NT2/D1 (cell line): ENCODE results near the gene KHDC1L.
"Not testable (repeated sequence)": the region's sequence is repeated elsewhere in the genome, so short reads cannot be mapped to it uniquely, and the experiment has no call there.

Experiments
- DNase-seq: peaks from one replicate; pipeline ENCODE4 v3.0.0-alpha.2; 2011; ENCODE audit warnings: low read depth, low spot score
- H3K27me3 ChIP-seq: 2 replicates; pipeline ENCODE4 v1.6.0; 2011; ENCODE audit warnings: mild to moderate bottlenecking; ENCODE audit not compliant: insufficient read length, insufficient read depth
- H3K36me3 ChIP-seq: 2 replicates; pipeline ENCODE4 v1.6.1; 2011; ENCODE audit warnings: mild to moderate bottlenecking, low read length, mixed read lengths; ENCODE audit not compliant: insufficient read depth, insufficient read length
- H3K4me1 ChIP-seq: 2 replicates; pipeline ENCODE4 v1.5.1; 2011; ENCODE audit not compliant: insufficient read depth, insufficient read length
- H3K4me3 ChIP-seq: 2 replicates; pipeline ENCODE4 v1.5.1; 2011; ENCODE audit warnings: low read depth; ENCODE audit not compliant: insufficient read length
- H3K9ac ChIP-seq: 2 replicates; pipeline ENCODE4 v1.6.0; 2011; ENCODE audit warnings: low read depth; ENCODE audit not compliant: insufficient read length
- H3K9me3 ChIP-seq: 2 replicates; pipeline ENCODE4 v1.5.1; 2011; ENCODE audit warnings: mild to moderate bottlenecking, low read length; ENCODE audit not compliant: insufficient read depth
- SUZ12 ChIP-seq: IDR thresholded peaks from 2 replicates; pipeline ENCODE4 v1.6.1; 2011; ENCODE audit not compliant: insufficient read length, insufficient read depth; ENCODE audit errors: extremely low read depth
- YY1 ChIP-seq: IDR thresholded peaks from 2 replicates; pipeline ENCODE4 v1.6.1; 2011; ENCODE audit not compliant: insufficient read length, insufficient read depth
- ZNF274 ChIP-seq: IDR thresholded peaks from 2 replicates; pipeline ENCODE4 v1.6.1; 2011; ENCODE audit warnings: mild to moderate bottlenecking, low read depth, low read length

Gene KHDC1L

GRCh38 chr6:73200735-73201134 lies 24.6 kb downstream of the KHDC1L start:
- no peak for DNase-seq
- TF ChIP-seq YY1 (no peak), ZNF274 (no peak), SUZ12 (no peak)
- Histone ChIP-seq H3K9ac (no peak overlapping the region), H3K4me1 (peaks cover 3% of the 10 kb centered on the region), H3K9me3 (no peaks in the 10 kb centered on the region), H3K27me3 (no peaks in the 10 kb centered on the region), H3K4me3 (no peak overlapping the region), H3K36me3 (no peaks in the 10 kb centered on the region)

DNA sequence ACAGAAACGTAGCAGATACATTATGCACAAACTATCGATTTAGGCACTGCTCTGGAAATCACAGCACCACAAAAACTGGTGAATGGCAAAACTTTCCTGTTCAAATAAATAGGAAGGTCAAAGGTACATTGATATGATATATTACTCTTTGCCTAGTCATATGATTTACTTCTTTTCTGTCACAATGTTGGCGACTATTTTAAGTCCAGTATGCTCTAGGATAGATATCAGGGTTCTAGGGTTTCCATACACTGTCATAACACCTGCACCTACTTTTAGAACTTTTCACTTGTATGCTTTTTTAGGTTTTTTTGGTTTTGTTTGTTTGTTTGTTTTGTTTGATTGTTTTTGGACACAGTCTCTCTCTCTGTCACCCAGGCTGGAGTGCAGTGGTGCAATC lies 25.0 kb downstream of the KHDC1L start:
- no peak for DNase-seq
- no peak overlapping the region for H3K9ac ChIP-seq
- H3K36me3 ChIP-seq = no peaks in the 10 kb centered on the region
- no peak for TF ChIP-seq YY1
- TF ChIP-seq SUZ12 = no peak
- no peak for TF ChIP-seq ZNF274
- H3K4me1 ChIP-seq = peaks cover 3% of the 10 kb centered on the region
- H3K27me3 ChIP-seq = no peaks in the 10 kb centered on the region
- H3K9me3 ChIP-seq = no peaks in the 10 kb centered on the region
- H3K4me3 ChIP-seq = no peak overlapping the region

GRCh38 chr6:73194744-73195143 lies 30.6 kb downstream of the KHDC1L start:
- no peak for DNase-seq
- Histone ChIP-seq H3K27me3 (no peaks in the 10 kb centered on the region), H3K9ac (no peak overlapping the region), H3K36me3 (no peaks in the 10 kb centered on the region), H3K4me3 (no peak overlapping the region), H3K9me3 (no peaks in the 10 kb centered on the region), H3K4me1 (no peaks in the 10 kb centered on the region)
- TF ChIP-seq ZNF274 (no peak), SUZ12 (no peak), YY1 (no peak)

DNA sequence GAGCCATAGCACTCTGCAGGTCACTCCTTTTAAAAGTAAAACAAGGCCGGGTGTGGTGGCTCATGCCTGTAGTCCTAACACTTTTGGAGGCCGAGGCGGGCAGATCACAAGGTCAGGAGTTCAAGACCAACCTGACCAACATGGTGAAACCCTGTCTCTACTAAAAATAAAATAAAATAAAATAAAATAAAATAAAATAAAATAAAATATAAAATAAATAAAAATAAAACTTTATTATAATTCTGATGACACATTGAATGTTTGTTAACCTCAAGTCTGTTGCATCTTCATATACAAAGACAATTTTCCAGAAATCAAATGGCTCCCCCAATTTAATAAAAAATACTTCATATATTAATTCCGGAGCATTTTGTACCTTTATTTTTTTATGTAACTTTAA lies 32.0 kb downstream of the KHDC1L start:
- H3K4me3 ChIP-seq, H3K36me3 ChIP-seq: not testable (repeated sequence)

DNA sequence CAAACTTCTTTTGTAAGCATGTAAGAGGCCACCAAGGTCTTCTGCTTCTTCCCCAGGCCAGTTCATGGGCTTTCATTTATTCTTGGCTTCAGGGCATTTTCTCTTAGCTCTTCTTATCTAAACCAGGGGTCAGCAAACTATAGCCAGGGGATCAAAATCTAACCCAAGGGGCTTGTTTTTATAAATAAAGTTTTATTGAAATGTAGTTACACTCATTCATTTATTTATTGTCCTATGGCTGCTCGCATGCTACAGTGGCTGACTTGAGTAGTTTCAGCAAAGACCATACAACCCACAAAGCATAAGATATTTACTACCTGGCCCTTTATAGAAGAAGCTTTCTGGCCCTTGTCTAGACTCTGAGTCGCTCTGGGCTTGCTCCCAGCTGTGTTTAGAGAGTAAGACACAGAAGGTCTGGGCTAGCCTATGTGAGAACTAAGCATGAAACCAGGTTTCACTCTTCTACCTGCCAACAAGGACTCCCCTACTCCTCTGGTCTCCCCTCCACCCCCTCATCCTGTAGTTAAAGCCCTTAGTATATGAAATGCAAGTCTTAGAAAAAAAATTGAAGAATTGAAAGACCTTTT lies 43.2 kb downstream of the KHDC1L start:
- H3K4me3 ChIP-seq = no peak overlapping the region
- no peaks in the 10 kb centered on the region for H3K9me3 ChIP-seq
- TF ChIP-seq SUZ12 = no peak
- TF ChIP-seq YY1 = no peak
- no peak for TF ChIP-seq ZNF274
- no peak overlapping the region for H3K9ac ChIP-seq
- H3K27me3 ChIP-seq = no peaks in the 10 kb centered on the region
- no peak for DNase-seq
- no peaks in the 10 kb centered on the region for H3K36me3 ChIP-seq
- no peaks in the 10 kb centered on the region for H3K4me1 ChIP-seq

More for the DNA sequence above, 32.0 kb downstream of the KHDC1L start:
- not testable (repeated sequence) for H3K4me1 ChIP-seq, H3K9ac ChIP-seq, DNase-seq, H3K9me3 ChIP-seq, H3K27me3 ChIP-seq

GRCh38 chr6:73180763-73181619 lies 44.3 kb downstream of the KHDC1L start:
- no peak overlapping the region for H3K9ac ChIP-seq
- TF ChIP-seq YY1 (no peak), ZNF274 (no peak), SUZ12 (no peak)
- no peak overlapping the region for H3K4me3 ChIP-seq
- no peaks in the 10 kb centered on the region for H3K27me3 ChIP-seq
- no peaks in the 10 kb centered on the region for H3K4me1 ChIP-seq
- no peak for DNase-seq
- no peaks in the 10 kb centered on the region for H3K9me3 ChIP-seq
- no peaks in the 10 kb centered on the region for H3K36me3 ChIP-seq

DNA sequence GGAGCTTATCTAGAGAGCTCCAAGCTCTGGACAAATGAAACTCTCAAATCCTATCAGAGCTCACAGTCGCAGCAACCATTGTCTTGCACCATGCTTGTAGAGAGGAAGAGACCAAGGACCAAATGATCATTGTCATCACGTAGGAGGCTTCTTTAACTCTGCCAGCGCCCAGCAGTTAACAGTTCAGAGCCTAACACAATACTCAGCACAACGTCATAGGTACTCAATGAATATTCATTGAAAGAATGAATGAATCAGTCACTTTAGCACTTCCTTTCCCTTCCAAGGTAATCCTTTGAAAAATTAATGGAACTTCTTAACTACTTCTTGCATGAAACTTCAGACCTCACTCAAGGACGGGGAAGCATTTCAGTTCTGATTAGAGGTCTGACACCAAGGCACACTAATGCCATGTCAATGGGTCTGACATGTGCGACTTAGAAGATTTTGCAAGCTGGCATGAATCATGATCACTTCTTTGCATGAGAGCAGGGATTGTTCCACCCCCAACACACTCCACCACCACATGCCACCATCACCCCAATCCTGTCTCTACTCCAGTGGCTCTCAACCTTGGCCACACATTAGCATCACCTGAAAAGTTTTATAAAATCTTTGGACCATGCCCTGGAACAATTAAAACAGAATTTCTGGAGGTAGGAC lies 45.1 kb downstream of the KHDC1L start:
- Histone ChIP-seq H3K4me1 (no peaks in the 10 kb centered on the region), H3K4me3 (no peak overlapping the region), H3K27me3 (no peaks in the 10 kb centered on the region), H3K9me3 (no peaks in the 10 kb centered on the region), H3K9ac (no peak overlapping the region), H3K36me3 (no peaks in the 10 kb centered on the region)
- DNase-seq = no peak
- no peak for TF ChIP-seq ZNF274
- no peak for TF ChIP-seq SUZ12
